Panc1 (cell line): Measurements from ENCODE around the gene RCL1. TPM values are rescaled to one million over a fixed set of nuclear protein-coding genes. Genes with fewer than 3 reads are reported as not detected.

Source experiments
- ATAC-seq: fragments of 200-7000 bp; cut with Tn5 transposase; 2 replicates; pipeline ENCODE4 v1.9.1; 2020; ENCODE audit warnings: mild to moderate bottlenecking, moderate library complexity
- BruUV-seq: library from RNA; stranded (reverse); fragments of 400-500 nt; replicated peaks from 2 replicates; lab custom pipeline; 2021; lab: Mats Ljungman, UMichigan
- CTCF ChIA-PET: fragments of 300-600 bp; sonication (Branson Sonifier 250); formaldehyde crosslinking; loops from one replicate; lab custom pipeline; 2022; ENCODE audit warnings: antibody characterized with exemption; lab: Charles Lee
- POLR2A ChIA-PET: fragments of 300-600 bp; sonication (Branson Sonifier 250); formaldehyde crosslinking; loops from one replicate; lab custom pipeline; 2022; ENCODE audit warnings: antibody characterized with exemption; lab: Charles Lee
- DNase-seq: peaks from one replicate; pipeline ENCODE4 v3.0.0-alpha.2; 2010; ENCODE audit warnings: low read depth, low spot score
- H3K27ac ChIP-seq: 2 replicates; pipeline ENCODE4 v1.5.1; 2011; ENCODE audit warnings: mild to moderate bottlenecking, low read length, inconsistent platforms
- H3K27me3 ChIP-seq: fragments of 200-500 bp; sonication (Bioruptor generic); 2 replicates; pipeline ENCODE4 v1.6.0; 2014; ENCODE audit warnings: low read length, inconsistent platforms; ENCODE audit not compliant: control insufficient read depth, insufficient read depth
- H3K36me3 ChIP-seq: fragments of 200-500 bp; sonication (Bioruptor generic); 2 replicates; pipeline ENCODE4 v1.5.1; 2014; ENCODE audit warnings: inconsistent platforms, mild to moderate bottlenecking, low read length, moderate library complexity; ENCODE audit not compliant: control insufficient read depth, insufficient read depth
- H3K4me1 ChIP-seq: 2 replicates; pipeline ENCODE4 v1.5.1; 2011; ENCODE audit warnings: inconsistent platforms, mild to moderate bottlenecking, low read length, moderate library complexity; ENCODE audit not compliant: control insufficient read depth, insufficient read depth
- H3K4me3 ChIP-seq, 2 experiments: 2 replicates each; pipeline ENCODE4 v1.5.1; 2011 to 2012; ENCODE audit warnings: low read depth in 2 of 2, low read length in 2 of 2, mild to moderate bottlenecking in 2 of 2, inconsistent platforms in 1 of 2, moderate library complexity in 1 of 2
- H3K9me3 ChIP-seq: fragments of 200-500 bp; sonication (Bioruptor generic); 2 replicates; pipeline ENCODE4 v1.5.1; 2014; ENCODE audit warnings: low read depth, mild to moderate bottlenecking, inconsistent platforms, low read length, moderate library complexity; ENCODE audit not compliant: control insufficient read depth, insufficient read depth
- POLR2AphosphoS5 ChIP-seq: IDR thresholded peaks from 2 replicates; pipeline ENCODE4 v1.6.1; 2012; ENCODE audit warnings: mild to moderate bottlenecking, low read depth, low read length, moderate library complexity
- SIN3A ChIP-seq: IDR thresholded peaks from 2 replicates; pipeline ENCODE4 v1.6.1; 2012; ENCODE audit warnings: low read depth, mild to moderate bottlenecking, low read length, moderate library complexity, borderline replicate concordance; ENCODE audit not compliant: insufficient read depth
- TCF7L2 ChIP-seq: IDR thresholded peaks from 2 replicates; pipeline ENCODE4 v1.6.1; 2011; ENCODE audit warnings: mild to moderate bottlenecking, low read depth, low read length, inconsistent platforms
- in situ Hi-C: cut with HindIII; loops from 2 replicates; pipeline ENCODE4 v1.10.0; 2016; ENCODE audit warnings: low sequenced_read_pairs, low pct_unique_long_range_greater_than_20kb
- intact Hi-C: fragments of 100-400 bp; cut with micrococcal nuclease; formaldehyde crosslinking; loops from one replicate; pipeline ENCODE4 v1.10.0; 2022; ENCODE audit not compliant: unreplicated experiment
- total RNA-seq: library from RNA; stranded (reverse); gene quantifications from one replicate; pipeline ENCODE4 v1.2.1, GENCODE V29; 2021; ENCODE audit not compliant: unreplicated experiment
- TF ChIP-seq, protein P1 (sequence below), 2 experiments: IDR thresholded peaks; 2 replicates each; pipeline ENCODE4 v1.6.1; 2011 to 2012; ENCODE audit warnings: low read depth in 2 of 2, control low read depth in 1 of 2, low read length in 1 of 2, mild to moderate bottlenecking in 1 of 2, moderate library complexity in 1 of 2; ENCODE audit not compliant: insufficient read depth in 1 of 2
- TF ChIP-seq, protein P2 (sequence below): fragments of 450-650 bp; IDR thresholded peaks from 2 replicates; pipeline ENCODE4 v1.5.1; 2017; ENCODE audit warnings: mild to moderate bottlenecking

Gene RCL1
- total RNA-seq, 1 experiment from 2014 or later, result 11.2 TPM

DNA sequence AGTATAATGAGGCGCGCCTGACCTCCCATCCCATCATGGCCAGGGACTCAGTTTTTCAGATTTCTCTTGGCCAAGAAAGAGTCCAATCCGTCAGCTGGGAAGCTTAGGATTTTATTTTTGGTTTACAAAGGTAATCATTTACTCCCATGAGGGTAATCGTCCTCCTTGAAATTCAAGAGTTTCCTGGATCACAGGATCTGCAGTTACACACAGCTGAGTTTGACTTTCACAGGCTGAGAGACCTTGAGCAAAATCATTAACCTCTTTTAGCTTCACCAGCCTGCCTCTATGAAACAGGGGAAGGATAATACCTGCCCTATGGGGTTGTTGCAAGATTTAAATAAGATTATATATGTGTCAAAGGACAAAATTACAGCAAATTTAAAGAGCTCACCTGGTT, 36.3 kb upstream of the RCL1 start:
- no peak for DNase-seq
- Histone ChIP-seq H3K9me3 (no peaks in the 10 kb centered on the region), H3K4me3 (no peak overlapping the region), H3K27me3 (no peaks in the 10 kb centered on the region), H3K27ac (no peak overlapping the region), H3K4me1 (no peaks in the 10 kb centered on the region), H3K36me3 (no peaks in the 10 kb centered on the region)
- ATAC-seq, result no peak
- ChIA-PET CTCF (no interaction called here), POLR2A (no interaction called here)
- in situ Hi-C loops, result no loop called here
- TF ChIP-seq TCF7L2 (no peak), POLR2AphosphoS5 (no peak), SIN3A (no peak)
- TF ChIP-seq, protein P1, sequence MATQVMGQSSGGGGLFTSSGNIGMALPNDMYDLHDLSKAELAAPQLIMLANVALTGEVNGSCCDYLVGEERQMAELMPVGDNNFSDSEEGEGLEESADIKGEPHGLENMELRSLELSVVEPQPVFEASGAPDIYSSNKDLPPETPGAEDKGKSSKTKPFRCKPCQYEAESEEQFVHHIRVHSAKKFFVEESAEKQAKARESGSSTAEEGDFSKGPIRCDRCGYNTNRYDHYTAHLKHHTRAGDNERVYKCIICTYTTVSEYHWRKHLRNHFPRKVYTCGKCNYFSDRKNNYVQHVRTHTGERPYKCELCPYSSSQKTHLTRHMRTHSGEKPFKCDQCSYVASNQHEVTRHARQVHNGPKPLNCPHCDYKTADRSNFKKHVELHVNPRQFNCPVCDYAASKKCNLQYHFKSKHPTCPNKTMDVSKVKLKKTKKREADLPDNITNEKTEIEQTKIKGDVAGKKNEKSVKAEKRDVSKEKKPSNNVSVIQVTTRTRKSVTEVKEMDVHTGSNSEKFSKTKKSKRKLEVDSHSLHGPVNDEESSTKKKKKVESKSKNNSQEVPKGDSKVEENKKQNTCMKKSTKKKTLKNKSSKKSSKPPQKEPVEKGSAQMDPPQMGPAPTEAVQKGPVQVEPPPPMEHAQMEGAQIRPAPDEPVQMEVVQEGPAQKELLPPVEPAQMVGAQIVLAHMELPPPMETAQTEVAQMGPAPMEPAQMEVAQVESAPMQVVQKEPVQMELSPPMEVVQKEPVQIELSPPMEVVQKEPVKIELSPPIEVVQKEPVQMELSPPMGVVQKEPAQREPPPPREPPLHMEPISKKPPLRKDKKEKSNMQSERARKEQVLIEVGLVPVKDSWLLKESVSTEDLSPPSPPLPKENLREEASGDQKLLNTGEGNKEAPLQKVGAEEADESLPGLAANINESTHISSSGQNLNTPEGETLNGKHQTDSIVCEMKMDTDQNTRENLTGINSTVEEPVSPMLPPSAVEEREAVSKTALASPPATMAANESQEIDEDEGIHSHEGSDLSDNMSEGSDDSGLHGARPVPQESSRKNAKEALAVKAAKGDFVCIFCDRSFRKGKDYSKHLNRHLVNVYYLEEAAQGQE (IDR thresholded peaks at IDR 0.05; ENCODE audit: insufficient read depth in 1 of 2, low read depth in 2 of 2, low read length in 1 of 2), result no peak
- TF ChIP-seq, protein P2, sequence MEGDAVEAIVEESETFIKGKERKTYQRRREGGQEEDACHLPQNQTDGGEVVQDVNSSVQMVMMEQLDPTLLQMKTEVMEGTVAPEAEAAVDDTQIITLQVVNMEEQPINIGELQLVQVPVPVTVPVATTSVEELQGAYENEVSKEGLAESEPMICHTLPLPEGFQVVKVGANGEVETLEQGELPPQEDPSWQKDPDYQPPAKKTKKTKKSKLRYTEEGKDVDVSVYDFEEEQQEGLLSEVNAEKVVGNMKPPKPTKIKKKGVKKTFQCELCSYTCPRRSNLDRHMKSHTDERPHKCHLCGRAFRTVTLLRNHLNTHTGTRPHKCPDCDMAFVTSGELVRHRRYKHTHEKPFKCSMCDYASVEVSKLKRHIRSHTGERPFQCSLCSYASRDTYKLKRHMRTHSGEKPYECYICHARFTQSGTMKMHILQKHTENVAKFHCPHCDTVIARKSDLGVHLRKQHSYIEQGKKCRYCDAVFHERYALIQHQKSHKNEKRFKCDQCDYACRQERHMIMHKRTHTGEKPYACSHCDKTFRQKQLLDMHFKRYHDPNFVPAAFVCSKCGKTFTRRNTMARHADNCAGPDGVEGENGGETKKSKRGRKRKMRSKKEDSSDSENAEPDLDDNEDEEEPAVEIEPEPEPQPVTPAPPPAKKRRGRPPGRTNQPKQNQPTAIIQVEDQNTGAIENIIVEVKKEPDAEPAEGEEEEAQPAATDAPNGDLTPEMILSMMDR, result no peak
- BruUV-seq, result no TSS peak
- intact Hi-C loops, result no loop called here

DNA sequence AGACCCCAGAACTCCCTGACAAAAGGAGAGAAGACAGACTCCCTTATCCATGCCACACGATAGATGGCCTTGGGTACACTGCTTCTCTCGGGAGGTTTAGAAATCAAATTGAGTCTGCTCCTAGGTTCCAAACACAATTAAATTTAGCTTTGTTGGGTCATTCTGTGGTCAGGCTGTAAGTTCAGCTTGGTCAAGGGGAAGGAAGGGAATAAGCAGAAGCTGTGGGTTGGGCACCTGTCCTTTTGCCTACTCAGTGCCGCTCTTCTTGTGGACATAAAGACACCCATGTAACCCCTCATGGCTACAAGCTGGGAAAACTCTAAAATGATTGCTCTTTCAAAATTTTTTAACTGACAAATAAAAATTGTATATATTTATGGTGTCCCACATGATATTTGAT, 32.6 kb upstream of the RCL1 start:
- Histone ChIP-seq H3K36me3 (no peaks in the 10 kb centered on the region), H3K4me3 (no peak overlapping the region), H3K27ac (no peak overlapping the region), H3K4me1 (no peaks in the 10 kb centered on the region), H3K27me3 (no peaks in the 10 kb centered on the region), H3K9me3 (no peaks in the 10 kb centered on the region)
- ATAC-seq (no peak), DNase-seq (no peak)
- in situ Hi-C loops (no loop called here), intact Hi-C loops (loop anchor here (5.0 kb wide), 1 partner anchor 227 kb away; the partner anchor contains the start of gene JAK2)
- BruUV-seq, result no TSS peak
- POLR2A ChIA-PET, result no interaction called here
- TF ChIP-seq SIN3A (no peak), TCF7L2 (no peak), POLR2AphosphoS5 (no peak)
- TF ChIP-seq, protein P1 (IDR thresholded peaks at IDR 0.05; ENCODE audit: insufficient read depth in 1 of 2, low read depth in 2 of 2, low read length in 1 of 2), result no peak
- TF ChIP-seq, protein P2, result no peak
- CTCF ChIA-PET, result interaction anchor here (0.6 to 0.7 kb wide), 2 partner anchors 18 to 562 kb away, joined by 3 read pairs; no protein-coding TSS in a partner anchor
